Coronary artery (tissue), 2 donors: ENCODE measurements around the gene CBY2.
A peak's percentile ranks its signal among the peaks of the same experiment; 100 is the strongest.

ENCODE experiments used
- DNase-seq: peaks from one replicate; pipeline ENCODE4 v3.0.0-alpha.2; 2017; ENCODE audit warnings: low spot score
- H3K27ac ChIP-seq, 2 donors: fragments of 200-600 bp; sonication (generic); one replicate each; pipeline ENCODE4 v1.5.1; 2016 to 2019
- H3K4me3 ChIP-seq: fragments of 200-600 bp; sonication (generic); 2 replicates; pipeline ENCODE4 v1.5.1; 2016; ENCODE audit warnings: mild to moderate bottlenecking, moderate library complexity
- CTCF ChIP-seq: fragments of 200-600 bp; sonication (generic); IDR thresholded peaks from one replicate; pipeline ENCODE4 v1.5.1; 2019; ENCODE audit warnings: antibody characterized with exemption

CBY2 gene

GRCh38 chr13:45721203-45721731 is 19.1 kb downstream of the CBY2 start:
- no peak for DNase-seq
- Histone ChIP-seq H3K27ac (no peak overlapping the region), H3K4me3 (no peak overlapping the region)
- TF ChIP-seq CTCF: no peak

- no peak overlapping the region for H3K27ac ChIP-seq
- TF ChIP-seq CTCF: no peak
- no peak overlapping the region for H3K4me3 ChIP-seq
- no peak for DNase-seq
Measured at GRCh38 chr13:45723798-45724197, 21.7 kb downstream of the CBY2 start.

GRCh38 chr13:45728759-45729158 is 26.6 kb downstream of the CBY2 start:
- Histone ChIP-seq H3K27ac (no peak overlapping the region), H3K4me3 (no peak overlapping the region)
- DNase-seq: peak; percentile 46
- no peak for TF ChIP-seq CTCF

GRCh38 chr13:45731455-45731854 is 29.3 kb downstream of the CBY2 start:
- Histone ChIP-seq H3K27ac (no peak overlapping the region), H3K4me3 (no peak overlapping the region)
- no peak for DNase-seq
- no peak for TF ChIP-seq CTCF

GRCh38 chr13:45732916-45733315 is 30.8 kb downstream of the CBY2 start:
- H3K27ac ChIP-seq: no peak overlapping the region
- DNase-seq: no peak
- TF ChIP-seq CTCF: no peak

GRCh38 chr13:45733361-45733760 is 31.2 kb downstream of the CBY2 start:
- no peak overlapping the region for H3K27ac ChIP-seq
- DNase-seq: no peak
- no peak for TF ChIP-seq CTCF

More at GRCh38 chr13:45732916-45733315, 30.8 kb downstream of the CBY2 start:
- no peak overlapping the region for H3K4me3 ChIP-seq

GRCh38 chr13:45737571-45738017 is 35.5 kb downstream of the CBY2 start:
- Histone ChIP-seq H3K4me3 (no peak overlapping the region), H3K27ac (no peak overlapping the region)
- TF ChIP-seq CTCF: no peak
- no peak for DNase-seq

More at GRCh38 chr13:45733361-45733760, 31.2 kb downstream of the CBY2 start:
- H3K4me3 ChIP-seq: no peak overlapping the region
